ENCODE measurements around the gene H1-8.
A peak's percentile ranks its signal among the peaks of the same experiment; 100 is the strongest.
"Not testable (repeated sequence)": the region's sequence is repeated elsewhere in the genome, so short reads cannot be mapped to it uniquely, and the experiment has no call there.

The H1-8 gene

DNA sequence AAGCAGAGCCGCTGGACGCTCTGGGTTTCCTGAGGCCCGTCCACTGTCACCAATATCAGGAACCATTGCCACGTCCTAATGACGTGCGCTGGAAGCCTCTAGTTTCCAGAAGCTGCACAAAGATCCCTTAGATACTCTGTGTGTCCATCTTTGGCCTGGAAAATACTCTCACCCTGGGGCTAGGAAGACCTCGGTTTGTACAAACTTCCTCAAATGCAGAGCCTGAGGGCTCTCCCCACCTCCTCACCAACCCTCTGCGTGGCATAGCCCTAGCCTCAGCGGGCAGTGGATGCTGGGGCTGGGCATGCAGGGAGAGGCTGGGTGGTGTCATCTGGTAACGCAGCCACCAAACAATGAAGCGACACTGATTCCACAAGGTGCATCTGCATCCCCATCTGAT, 11.3 kb upstream of the H1-8 start:
- FAIRE-seq: no peak
- no peak for DNase-seq (ENCODE audit: insufficient read length, low spot score)

DNA sequence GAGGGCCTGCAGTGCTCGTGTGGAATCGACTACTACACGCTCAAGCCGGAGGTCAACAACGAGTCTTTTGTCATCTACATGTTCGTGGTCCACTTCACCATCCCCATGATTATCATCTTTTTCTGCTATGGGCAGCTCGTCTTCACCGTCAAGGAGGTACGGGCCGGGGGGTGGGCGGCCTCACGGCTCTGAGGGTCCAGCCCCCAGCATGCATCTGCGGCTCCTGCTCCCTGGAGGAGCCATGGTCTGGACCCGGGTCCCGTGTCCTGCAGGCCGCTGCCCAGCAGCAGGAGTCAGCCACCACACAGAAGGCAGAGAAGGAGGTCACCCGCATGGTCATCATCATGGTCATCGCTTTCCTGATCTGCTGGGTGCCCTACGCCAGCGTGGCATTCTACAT, 10.7 kb upstream of the H1-8 start:
- DNase-seq (ENCODE audit: insufficient read length, low spot score) (no peak), FAIRE-seq (no peak)

DNA sequence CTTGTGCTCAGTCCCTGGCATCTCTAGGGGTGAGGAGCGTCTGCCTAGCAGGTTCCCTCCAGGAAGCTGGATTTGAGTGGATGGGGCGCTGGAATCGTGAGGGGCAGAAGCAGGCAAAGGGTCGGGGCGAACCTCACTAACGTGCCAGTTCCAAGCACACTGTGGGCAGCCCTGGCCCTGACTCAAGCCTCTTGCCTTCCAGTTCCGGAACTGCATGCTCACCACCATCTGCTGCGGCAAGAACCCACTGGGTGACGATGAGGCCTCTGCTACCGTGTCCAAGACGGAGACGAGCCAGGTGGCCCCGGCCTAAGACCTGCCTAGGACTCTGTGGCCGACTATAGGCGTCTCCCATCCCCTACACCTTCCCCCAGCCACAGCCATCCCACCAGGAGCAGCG, 9.6 kb upstream of the H1-8 start:
- no peak for FAIRE-seq
- no peak for DNase-seq (ENCODE audit: insufficient read length, low spot score)

DNA sequence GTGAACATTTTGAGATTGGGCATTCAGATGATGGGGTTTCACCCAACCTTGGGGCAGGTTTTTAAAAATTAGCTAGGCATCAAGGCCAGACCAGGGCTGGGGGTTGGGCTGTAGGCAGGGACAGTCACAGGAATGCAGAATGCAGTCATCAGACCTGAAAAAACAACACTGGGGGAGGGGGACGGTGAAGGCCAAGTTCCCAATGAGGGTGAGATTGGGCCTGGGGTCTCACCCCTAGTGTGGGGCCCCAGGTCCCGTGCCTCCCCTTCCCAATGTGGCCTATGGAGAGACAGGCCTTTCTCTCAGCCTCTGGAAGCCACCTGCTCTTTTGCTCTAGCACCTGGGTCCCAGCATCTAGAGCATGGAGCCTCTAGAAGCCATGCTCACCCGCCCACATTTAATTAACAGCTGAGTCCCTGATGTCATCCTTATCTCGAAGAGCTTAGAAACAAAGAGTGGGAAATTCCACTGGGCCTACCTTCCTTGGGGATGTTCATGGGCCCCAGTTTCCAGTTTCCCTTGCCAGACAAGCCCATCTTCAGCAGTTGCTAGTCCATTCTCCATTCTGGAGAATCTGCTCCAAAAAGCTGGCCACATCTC, 8.4 kb upstream of the H1-8 start:
- no peak for FAIRE-seq
- DNase-seq (ENCODE audit: insufficient read length, low spot score): no peak

DNA sequence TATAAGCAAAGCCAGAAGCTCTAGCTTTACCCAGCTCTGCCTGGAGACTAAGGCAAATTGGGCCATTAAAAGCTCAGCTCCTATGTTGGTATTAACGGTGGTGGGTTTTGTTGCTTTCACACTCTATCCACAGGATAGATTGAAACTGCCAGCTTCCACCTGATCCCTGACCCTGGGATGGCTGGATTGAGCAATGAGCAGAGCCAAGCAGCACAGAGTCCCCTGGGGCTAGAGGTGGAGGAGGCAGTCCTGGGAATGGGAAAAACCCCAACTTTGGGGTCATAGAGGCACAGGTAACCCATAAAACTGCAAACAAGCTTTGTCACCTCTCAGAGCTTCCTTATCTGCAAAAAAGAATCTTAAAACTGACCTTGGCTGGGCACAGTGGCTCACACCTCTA, 7.9 kb upstream of the H1-8 start:
- no peak for FAIRE-seq

DNA sequence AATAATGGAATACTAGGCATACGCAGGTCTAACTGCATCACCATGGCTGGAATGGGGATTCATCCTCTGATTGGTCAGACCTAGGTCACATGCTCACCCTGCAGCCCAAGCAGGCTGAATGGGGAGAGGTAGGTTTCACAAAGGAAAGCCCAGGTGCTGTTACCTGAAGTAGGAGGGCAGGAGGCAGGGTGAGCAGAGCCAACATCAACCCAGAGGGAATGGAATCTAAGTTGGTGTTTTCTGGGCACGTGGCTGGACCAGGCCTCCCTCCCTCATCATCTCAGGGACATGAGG, 6.7 kb upstream of the H1-8 start:
- DNase-seq (ENCODE audit: insufficient read length, low spot score) (no peak), FAIRE-seq (no peak)

More for the DNA sequence above, 7.9 kb upstream of the H1-8 start:
- no peak for DNase-seq (ENCODE audit: insufficient read length, low spot score)

DNA sequence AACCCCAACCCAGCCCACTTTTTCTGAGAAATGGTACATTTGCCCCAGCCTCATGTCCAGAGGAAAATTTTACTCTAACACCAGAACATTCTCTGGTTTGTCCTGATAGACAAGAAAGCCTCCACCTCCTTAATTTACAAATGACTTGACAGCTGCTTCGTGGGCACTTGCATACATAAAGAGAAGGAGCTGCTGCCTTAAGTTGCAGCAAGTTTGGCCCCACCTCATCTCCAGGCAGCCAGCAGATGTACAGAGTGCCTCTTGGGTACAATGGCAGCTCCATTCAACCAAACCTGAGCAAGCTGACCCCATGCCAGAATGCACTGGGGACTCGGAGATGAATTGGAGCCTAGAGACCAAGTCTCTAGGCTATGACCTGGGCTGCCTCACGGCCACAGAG, 6.2 kb upstream of the H1-8 start:
- DNase-seq (ENCODE audit: insufficient read length, low spot score) (no peak), FAIRE-seq (no peak)

DNA sequence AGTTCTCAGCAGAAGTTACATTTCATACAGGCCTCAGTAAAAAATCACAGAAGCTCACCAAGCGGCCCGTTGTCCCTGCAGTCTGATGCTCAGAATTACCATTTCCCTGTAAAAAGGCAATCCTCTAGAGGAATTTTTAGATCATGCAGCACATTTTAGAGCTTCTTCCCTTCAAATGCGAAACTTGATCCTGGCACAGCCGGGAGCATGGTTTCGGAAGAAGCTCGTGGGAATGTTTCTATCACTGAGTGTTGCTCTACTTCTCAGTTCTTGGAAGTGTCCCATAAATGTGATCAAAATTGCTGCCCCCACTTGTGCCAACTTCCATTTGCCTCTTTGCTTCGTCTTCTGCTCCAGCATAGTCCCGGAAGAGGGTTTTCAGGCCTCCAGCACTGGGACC, 3.8 kb upstream of the H1-8 start:
- DNase-seq (ENCODE audit: insufficient read length, low spot score): no peak
- FAIRE-seq: no peak

DNA sequence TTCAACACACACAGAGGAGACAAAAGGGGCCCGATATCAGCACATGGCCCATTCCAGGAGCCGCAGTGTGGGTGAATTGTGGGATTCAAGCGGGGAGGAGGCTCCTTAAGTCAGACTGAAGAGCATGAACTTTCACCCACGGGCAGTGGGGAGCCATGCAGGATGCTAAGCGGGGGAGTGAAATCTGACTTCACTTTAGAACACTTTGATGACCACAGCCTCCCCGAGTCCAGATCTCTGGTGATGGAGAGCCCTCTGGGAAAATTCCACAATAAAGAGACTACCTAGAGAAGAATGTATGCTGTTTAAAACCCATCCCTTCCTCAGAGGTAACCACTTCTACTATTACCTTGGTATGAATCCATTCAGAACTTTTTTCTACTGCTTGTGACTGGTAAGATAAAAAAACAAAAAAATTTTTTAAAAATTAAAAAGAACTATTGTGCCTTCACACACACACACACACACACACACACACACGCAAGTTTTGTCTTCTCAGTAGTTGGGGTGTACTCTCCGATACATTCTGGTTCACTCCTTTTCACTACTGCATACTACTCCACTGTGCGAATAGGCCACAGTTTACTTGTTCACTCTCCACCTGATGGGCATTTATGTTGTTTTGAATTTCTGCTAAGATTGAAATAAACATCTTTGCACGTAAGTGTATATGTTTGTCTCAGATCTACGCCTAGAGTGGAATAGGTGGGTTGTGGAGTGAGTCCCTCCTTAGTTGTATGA, 2.0 kb upstream of the H1-8 start:
- FAIRE-seq (no peak), DNase-seq (ENCODE audit: insufficient read length, low spot score) (no peak)

DNA sequence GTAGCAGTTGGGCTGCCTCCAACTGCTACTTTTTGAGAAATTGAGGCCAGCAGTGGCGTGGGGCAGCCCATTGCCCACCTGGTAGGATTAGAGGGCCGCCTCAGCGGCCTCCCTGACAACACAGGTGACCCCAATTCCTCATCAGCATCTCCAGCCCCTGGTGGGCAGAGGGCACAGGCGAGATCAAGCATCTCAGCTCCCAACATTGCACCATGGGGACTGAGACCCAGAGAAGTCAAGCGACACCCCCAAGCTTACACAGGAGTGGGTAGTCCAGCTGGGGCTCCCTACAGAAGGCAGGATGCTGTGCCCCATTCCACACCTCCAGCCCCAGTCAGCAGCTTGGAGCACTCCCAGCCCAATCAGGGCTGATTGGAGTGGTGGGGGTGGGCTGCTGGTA, 228 bp upstream of the H1-8 start:
- FAIRE-seq: no peak
- DNase-seq (ENCODE audit: insufficient read length, low spot score): no peak

DNA sequence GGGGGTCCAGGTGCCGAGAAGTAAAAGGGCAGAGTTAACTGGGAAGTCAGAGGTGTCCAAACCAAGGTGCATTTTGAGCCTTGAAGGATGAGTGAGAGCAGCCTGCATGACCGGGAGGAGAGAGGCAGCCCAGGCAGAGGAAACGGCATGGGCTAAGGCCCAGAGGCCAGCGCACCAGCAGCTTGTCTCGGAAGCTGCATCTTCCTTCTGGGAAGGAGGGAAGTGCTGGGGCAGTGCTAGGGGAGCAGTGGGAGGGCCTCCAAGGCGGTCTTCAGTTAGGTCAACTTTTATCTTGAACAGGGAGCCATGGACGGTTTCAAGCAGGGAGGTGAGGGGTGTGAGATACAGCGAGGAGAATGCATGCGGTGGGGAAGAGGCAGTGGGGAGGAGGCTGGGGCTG, 1.0 kb downstream of the H1-8 start:
- FAIRE-seq (no peak), DNase-seq (ENCODE audit: insufficient read length, low spot score) (no peak)

DNA sequence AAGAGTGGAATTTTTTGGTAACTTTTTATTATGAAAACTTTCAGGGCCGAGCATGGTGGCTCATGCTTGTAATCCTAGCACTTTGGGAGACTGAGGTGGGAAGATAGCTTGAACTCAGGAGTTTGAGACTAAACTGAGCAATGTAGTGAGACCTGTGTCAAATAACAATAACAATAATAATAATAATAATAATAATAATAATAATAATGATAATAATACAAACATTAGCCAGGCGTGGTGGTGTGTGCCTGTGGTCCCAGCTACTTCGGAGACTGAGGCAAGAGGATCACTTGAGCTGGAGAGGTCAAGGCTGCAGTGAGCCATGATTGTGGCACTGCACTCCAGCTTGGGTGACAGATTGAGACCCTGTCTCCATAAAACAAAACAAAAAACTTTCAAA, 3.0 kb downstream of the H1-8 start:
- DNase-seq (ENCODE audit: insufficient read length, low spot score); FAIRE-seq: not testable (repeated sequence)

DNA sequence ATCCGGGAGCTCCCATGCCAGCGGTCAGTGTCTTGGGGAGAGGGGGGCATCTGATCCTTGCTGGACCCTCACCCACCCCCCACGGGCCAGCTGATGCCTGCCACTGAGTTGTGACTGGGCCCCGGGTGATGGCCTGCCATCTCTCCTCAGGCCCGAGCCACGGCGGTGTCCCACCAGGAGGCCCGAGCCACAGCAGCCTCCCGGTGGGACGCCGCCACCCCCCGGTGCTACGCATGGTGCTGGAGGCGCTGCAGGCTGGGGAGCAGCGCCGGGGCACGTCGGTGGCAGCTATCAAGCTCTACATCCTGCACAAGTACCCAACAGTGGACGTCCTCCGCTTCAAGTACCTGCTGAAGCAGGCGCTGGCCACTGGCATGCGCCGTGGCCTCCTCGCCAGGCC, 4.3 kb downstream of the H1-8 start:
- DNase-seq (ENCODE audit: insufficient read length, low spot score): no peak
- no peak for FAIRE-seq

DNA sequence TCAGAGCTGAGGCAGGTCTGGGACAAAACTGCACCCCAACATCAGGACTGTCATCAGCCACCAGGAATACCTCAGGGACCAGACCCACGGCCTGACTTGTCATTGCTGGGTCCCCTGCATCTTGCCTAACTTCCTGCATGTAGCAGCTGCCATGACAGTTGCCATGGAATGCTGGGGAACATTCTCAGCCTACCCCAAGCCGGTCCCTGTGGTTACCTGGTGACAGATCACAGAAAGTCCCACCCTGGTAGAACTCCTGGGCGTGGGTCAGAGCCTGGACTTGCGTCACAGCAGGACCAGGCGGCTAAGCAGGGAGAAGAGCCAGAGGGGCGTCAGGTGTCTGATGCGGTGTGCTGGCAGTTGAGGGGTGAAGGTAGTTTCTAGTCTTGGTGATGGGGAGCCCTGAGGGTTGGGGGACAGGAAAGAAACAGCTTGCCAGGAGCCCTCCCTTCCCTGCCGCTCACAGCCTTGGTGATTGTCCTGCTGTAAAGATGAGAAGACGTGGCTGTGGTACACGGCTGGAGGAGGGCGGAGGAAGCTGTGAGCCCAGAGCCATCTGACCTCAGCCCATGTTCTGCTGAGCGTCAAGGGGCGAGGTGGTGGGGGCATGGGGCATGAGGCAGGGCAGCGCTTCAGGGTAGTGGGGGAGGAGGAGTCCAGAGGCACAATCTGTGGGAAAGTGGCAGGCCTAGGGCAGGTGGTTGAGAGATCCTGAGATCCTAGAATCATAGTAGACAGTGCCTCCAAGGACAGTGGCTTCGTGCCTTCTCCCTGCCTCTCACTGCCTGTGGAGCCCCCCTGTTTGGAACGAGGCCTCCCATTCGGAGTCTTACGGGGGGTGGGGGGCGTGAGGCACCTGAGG, 5.4 kb downstream of the H1-8 start:
- FAIRE-seq (no peak), DNase-seq (ENCODE audit: insufficient read length, low spot score) (no peak)

DNA sequence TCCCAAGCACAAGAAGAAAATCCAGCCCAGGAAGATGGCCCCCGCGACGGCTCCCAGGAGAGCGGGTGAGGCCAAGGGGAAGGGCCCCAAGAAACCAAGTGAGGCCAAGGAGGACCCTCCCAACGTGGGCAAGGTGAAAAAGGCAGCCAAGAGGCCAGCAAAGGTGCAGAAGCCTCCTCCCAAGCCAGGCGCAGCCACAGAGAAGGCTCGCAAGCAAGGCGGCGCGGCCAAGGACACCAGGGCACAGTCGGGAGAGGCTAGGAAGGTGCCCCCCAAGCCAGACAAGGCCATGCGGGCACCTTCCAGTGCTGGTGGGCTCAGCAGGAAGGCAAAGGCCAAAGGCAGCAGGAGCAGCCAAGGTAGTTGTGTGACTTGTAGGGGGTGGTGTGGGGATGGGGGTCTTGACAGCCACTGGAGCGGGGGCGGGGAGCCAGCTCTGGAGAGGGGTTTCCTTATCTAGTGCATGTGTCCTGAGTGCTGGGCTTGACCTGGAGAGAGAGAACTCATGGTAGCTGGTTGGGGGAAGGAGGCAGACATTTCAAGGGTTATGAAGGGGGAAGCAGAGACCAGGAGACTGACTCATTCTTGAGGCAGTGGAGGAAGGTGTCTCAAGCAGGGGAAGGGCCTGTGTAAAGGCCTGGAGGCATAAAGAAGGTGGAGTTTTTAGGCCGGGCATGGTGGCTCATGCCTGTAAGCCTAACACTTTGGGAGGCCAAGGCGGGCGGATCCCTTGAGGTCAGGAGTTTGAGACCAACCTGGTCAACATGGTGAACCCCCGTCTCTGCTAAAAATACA, 6.2 kb downstream of the H1-8 start:
- DNase-seq (ENCODE audit: insufficient read length, low spot score) (peak; percentile 64), FAIRE-seq (no peak)

DNA sequence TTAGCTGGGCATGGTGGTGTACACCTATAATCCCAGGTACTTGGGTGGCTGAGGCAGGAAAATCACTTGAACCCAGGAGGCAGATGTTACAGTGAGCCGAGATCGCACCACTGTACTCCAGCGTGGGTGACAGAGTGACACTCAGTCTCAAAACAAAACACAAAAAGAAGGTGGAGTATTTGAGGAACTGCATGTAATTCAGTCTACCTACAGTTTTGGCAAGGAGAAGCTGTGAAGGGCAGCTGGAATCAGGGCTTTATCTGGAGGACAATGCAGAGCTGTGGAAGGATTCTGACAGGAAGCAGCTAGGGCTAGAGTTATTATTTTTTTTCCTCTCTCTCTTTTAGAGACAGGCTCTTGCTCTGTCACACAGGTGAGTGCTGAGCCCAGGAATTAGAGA, 6.8 kb downstream of the H1-8 start:
- no peak for FAIRE-seq
- no peak for DNase-seq (ENCODE audit: insufficient read length, low spot score)

DNA sequence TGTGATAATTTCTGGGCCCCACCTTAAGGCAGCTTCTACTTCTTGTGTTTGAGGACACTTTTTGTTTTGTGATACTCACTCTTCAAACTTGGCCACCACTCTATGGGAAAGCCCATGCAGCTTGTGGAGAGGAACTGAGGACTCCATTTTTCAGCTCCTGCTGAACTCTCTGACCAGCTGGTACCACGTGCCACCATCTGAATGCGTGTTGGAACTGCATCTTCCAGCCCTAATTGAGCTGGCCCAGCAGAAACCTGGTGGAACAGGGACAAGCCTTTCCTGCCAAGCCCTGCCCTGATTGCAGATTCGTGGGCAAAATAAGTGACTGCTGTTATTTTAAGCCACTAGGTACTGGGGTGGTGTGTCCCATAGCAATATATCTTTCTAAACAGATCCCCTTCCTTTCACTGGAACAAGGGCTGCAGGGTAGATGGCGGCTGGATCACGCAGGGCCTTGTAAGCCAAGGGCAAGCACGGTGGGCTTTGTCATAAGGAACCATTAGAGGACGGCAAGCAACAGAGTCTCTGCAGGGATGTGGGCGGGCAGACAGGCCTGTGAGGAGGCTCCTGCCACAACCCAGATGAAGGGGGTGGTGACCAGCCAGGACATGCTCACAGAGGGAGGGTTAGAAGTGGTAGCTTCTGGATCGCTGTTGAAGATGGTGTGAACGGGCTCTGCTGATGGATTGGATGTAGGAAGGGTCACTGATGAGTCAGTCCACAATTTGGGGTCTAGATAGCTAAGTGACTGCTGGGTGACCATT, 9.5 kb downstream of the H1-8 start:
- FAIRE-seq (peak; percentile 36), DNase-seq (ENCODE audit: insufficient read length, low spot score) (no peak)

DNA sequence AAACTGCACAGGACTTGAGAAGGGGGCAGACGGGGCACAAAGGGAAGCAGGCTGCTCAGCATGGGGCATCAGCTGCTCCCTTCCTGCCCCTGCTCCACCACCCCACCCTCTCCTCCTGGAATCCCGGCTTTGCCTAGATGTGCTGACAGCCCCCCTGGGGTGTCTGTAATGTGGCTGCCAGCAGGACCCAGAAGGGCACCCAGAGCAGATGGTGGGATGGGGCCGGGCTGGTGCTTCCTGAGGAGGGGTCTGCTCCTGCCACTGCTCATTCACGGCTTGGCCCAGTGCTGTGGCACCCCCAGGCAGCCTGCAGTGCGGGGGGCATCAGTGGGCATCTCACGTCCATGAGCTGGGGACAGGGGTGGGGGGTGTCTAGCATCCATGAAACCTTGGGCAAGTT, 10.2 kb downstream of the H1-8 start:
- DNase-seq (ENCODE audit: insufficient read length, low spot score) (no peak), FAIRE-seq (no peak)

DNA sequence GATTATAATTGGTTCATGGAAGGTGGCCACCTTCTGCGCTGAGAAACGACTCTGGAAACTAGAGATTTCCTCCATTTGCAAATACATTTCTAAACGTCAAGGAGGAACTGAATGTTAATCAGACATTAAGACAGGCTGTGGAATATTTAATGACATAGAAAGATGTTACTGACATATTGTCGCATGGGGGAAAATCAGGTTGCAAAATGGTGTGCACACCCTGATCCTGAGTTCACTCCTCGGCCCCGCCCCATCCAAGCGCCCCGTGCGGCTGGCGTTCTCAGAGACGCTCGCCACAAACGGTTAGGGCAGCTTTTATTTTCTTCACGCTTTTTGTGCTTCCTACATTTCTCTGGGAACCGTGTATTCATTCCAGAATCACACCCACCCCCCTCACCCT, 10.7 kb downstream of the H1-8 start:
- DNase-seq (ENCODE audit: insufficient read length, low spot score): no peak
- no peak for FAIRE-seq

DNA sequence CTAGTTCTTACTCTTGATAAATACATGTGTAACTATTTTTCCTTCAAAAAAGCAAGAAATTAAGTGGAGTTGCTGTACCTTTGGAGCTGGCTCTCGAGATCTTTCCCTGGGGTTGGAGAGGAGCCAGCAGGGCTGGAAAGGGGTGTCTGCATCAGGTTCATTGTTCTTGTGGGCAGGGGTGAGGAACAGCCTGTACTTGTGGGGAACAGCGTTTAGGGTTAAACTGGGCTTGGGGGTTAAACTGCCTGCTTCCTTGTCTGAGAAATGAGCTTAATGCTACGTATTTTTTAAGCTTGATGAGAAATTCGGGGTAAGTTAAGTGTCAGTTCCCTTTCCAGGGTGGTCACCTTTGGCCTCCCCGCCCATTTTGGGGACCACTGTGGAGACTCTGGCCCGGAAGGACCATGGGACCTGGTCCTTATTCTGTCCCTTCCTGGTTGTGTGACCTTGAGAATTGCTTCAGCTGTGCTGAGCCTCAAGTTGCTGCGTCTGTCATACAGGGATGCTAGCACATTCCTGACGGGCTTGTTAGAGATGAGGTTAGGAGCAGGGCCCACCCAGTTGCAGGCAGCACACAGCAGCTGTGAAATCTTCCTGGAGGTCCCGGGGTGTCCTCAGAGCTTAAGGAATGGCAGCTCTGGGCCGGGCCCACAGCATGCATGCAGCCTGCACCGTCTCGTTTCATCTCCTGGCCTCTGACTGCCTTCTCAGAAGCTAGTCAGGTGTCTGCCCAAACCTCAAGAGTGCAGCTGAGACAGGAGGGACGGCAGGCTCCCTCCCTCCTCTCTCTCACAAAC, 11.6 kb downstream of the H1-8 start:
- FAIRE-seq: no peak
- DNase-seq (ENCODE audit: insufficient read length, low spot score): no peak

All from HTR-8/SVneo (cell line).